ENCODE results near the gene ARFGAP3. TPM values are rescaled to one million over a fixed set of nuclear protein-coding genes. Genes with fewer than 3 reads are reported as not detected.

The ARFGAP3 gene
- polyA plus RNA-seq, 3 donors = 43.6 to 48.8 (median 48.4) TPM

- DNase-seq = no peak
Measured at GRCh38 chr22:42830161-42830560, 26.9 kb downstream of the ARFGAP3 start.

- no peak for DNase-seq
Measured at GRCh38 chr22:42829302-42829701, 27.8 kb downstream of the ARFGAP3 start.

GRCh38 chr22:42825796-42826195 lies 31.3 kb downstream of the ARFGAP3 start:
- DNase-seq = no peak

- no peak for DNase-seq
Measured at GRCh38 chr22:42821386-42821785, 35.7 kb downstream of the ARFGAP3 start.

GRCh38 chr22:42820045-42820763 lies 36.9 kb downstream of the ARFGAP3 start:
- DNase-seq = no peak

- no peak for DNase-seq
Measured at GRCh38 chr22:42819412-42820044, 37.5 kb downstream of the ARFGAP3 start.

GRCh38 chr22:42817556-42817955 lies 39.5 kb downstream of the ARFGAP3 start:
- no peak for DNase-seq

GRCh38 chr22:42816336-42816735 lies 40.7 kb downstream of the ARFGAP3 start:
- DNase-seq = no peak

- DNase-seq = no peak
Measured at GRCh38 chr22:42814616-42815015, 42.5 kb downstream of the ARFGAP3 start.

- DNase-seq = no peak
Measured at GRCh38 chr22:42814215-42814614, 42.9 kb downstream of the ARFGAP3 start.

GRCh38 chr22:42813501-42813900 lies 43.6 kb downstream of the ARFGAP3 start:
- DNase-seq = no peak

- peak; percentile 67 for DNase-seq
Measured at GRCh38 chr22:42811459-42811858, 45.6 kb downstream of the ARFGAP3 start.

GRCh38 chr22:42808521-42808920 lies 48.6 kb downstream of the ARFGAP3 start:
- no peak for DNase-seq

- no peak for DNase-seq
Measured at GRCh38 chr22:42807185-42807584, 49.9 kb downstream of the ARFGAP3 start.

GRCh38 chr22:42805998-42806830 lies 50.9 kb downstream of the ARFGAP3 start:
- no peak for DNase-seq

- DNase-seq = no peak
Measured at GRCh38 chr22:42805016-42805997, 51.8 kb downstream of the ARFGAP3 start.

GRCh38 chr22:42803389-42803788 lies 53.7 kb downstream of the ARFGAP3 start:
- DNase-seq = no peak

- no peak for DNase-seq
Measured at GRCh38 chr22:42801252-42802080, 55.6 kb downstream of the ARFGAP3 start.

- DNase-seq = no peak
Measured at GRCh38 chr22:42800451-42801251, 56.4 kb downstream of the ARFGAP3 start.

All from renal pelvis (tissue), 4 donors.